Neural cell (in vitro differentiated cells): ENCODE results near the gene PGLYRP1. TPM values are rescaled to one million over a fixed set of nuclear protein-coding genes. Genes with fewer than 3 reads are reported as not detected.

ENCODE experiments used
- H2AFZ ChIP-seq: fragments of 200-600, 300-800 bp; sonication (generic), shearing (Covaris generic); 2 replicates; pipeline ENCODE4 v1.6.0; 2014; ENCODE audit warnings: low read depth, mild to moderate bottlenecking, antibody characterized with exemption, low read length, moderate library complexity
- H3F3A ChIP-seq: fragments of 200-600 bp; shearing (Covaris generic); 2 replicates; pipeline ENCODE4 v1.6.1; 2016; ENCODE audit warnings: mild to moderate bottlenecking, moderate library complexity, mixed read lengths, antibody characterized with exemption, low read length; ENCODE audit not compliant: insufficient read depth, poor library complexity, severe bottlenecking
- H3K27ac ChIP-seq: fragments of 200-600, 300-800 bp; sonication (generic), shearing (Covaris generic); 2 replicates; pipeline ENCODE4 v1.5.1; 2014; ENCODE audit warnings: mild to moderate bottlenecking, low read length, moderate library complexity
- H3K27me3 ChIP-seq: fragments of 300-800, 200-600 bp; sonication (generic), shearing (Covaris generic); 2 replicates; pipeline ENCODE4 v1.6.0; 2014; ENCODE audit warnings: mild to moderate bottlenecking, low read depth, low read length, moderate library complexity; ENCODE audit not compliant: insufficient read depth
- H3K36me3 ChIP-seq: fragments of 300-800, 200-600 bp; sonication (generic), shearing (Covaris generic); 2 replicates; pipeline ENCODE4 v1.5.1; 2014; ENCODE audit warnings: mild to moderate bottlenecking, antibody characterized with exemption, low read length, moderate library complexity; ENCODE audit not compliant: insufficient read depth
- H3K4me2 ChIP-seq: fragments of 300-800, 200-600 bp; sonication (generic), shearing (Covaris generic); 2 replicates; pipeline ENCODE4 v1.6.0; 2014; ENCODE audit warnings: mild to moderate bottlenecking, low read length
- H3K4me3 ChIP-seq: fragments of 300-800, 200-600 bp; sonication (generic), shearing (Covaris generic); 2 replicates; pipeline ENCODE4 v1.5.1; 2014; ENCODE audit warnings: mild to moderate bottlenecking, low read length, moderate library complexity
- H3K79me2 ChIP-seq: fragments of 200-600 bp; shearing (Covaris generic); replicated peaks from 2 replicates; pipeline ENCODE4 v1.6.0; 2014; ENCODE audit warnings: mild to moderate bottlenecking, low read length, moderate library complexity; ENCODE audit not compliant: insufficient read depth
- H3K9ac ChIP-seq: fragments of 300-800, 200-600 bp; sonication (generic), shearing (Covaris generic); 2 replicates; pipeline ENCODE4 v1.6.1; 2016; ENCODE audit warnings: mild to moderate bottlenecking, low read length, mixed read lengths
- H3K9me2 ChIP-seq: fragments of 200-600 bp; shearing (Covaris generic); 2 replicates; pipeline ENCODE4 v1.6.1; 2016; ENCODE audit warnings: mild to moderate bottlenecking, low read length, mixed read lengths; ENCODE audit not compliant: insufficient read depth
- H3K9me3 ChIP-seq: fragments of 200-600, 300-800 bp; sonication (generic), shearing (Covaris generic); 2 replicates; pipeline ENCODE4 v1.6.1; 2016; ENCODE audit warnings: mild to moderate bottlenecking, mixed run types, low read length, moderate library complexity, mixed read lengths
- H4K20me1 ChIP-seq: fragments of 200-600 bp; shearing (Covaris generic); 2 replicates; pipeline ENCODE4 v1.6.1; 2016; ENCODE audit warnings: mild to moderate bottlenecking, mixed run types; ENCODE audit not compliant: insufficient read depth
- EP300 ChIP-seq: fragments of 450-650 bp; conservative IDR thresholded peaks from 2 replicates; pipeline ENCODE4 v1.6.1; 2014; ENCODE audit warnings: antibody characterized with exemption, mild to moderate bottlenecking, moderate library complexity; ENCODE audit not compliant: poor library complexity, severe bottlenecking
- EZH2 ChIP-seq: fragments of 200-600, 300-800 bp; shearing (Covaris generic), sonication (generic); IDR thresholded peaks from 2 replicates; pipeline ENCODE4 v1.6.1; 2014; ENCODE audit warnings: antibody characterized with exemption, low read length, borderline replicate concordance, mild to moderate bottlenecking; ENCODE audit not compliant: insufficient read depth, poor library complexity, severe bottlenecking
- MXI1 ChIP-seq: fragments of 450-650 bp; conservative IDR thresholded peaks from 2 replicates; pipeline ENCODE4 v1.6.1; 2014; ENCODE audit warnings: antibody characterized with exemption, mild to moderate bottlenecking; ENCODE audit not compliant: poor library complexity, severe bottlenecking
- POLR2AphosphoS5 ChIP-seq: IDR thresholded peaks from 2 replicates; pipeline ENCODE4 v1.6.1; 2012
- RAD21 ChIP-seq: fragments of 450-650 bp; conservative IDR thresholded peaks from 2 replicates; pipeline ENCODE4 v1.6.1; 2014; ENCODE audit warnings: antibody characterized with exemption, mild to moderate bottlenecking, moderate library complexity
- REST ChIP-seq: IDR thresholded peaks from 2 replicates; pipeline ENCODE4 v1.6.1; 2012; ENCODE audit warnings: borderline replicate concordance
- SMC3 ChIP-seq: fragments of 450-650 bp; conservative IDR thresholded peaks from 2 replicates; pipeline ENCODE4 v1.6.1; 2014; ENCODE audit warnings: antibody characterized with exemption, mild to moderate bottlenecking, moderate library complexity; ENCODE audit not compliant: poor library complexity
- TAF1 ChIP-seq: IDR thresholded peaks from 2 replicates; pipeline ENCODE4 v1.6.1; 2012; ENCODE audit warnings: low read depth
- polyA plus RNA-seq: library from polyadenylated mRNA; depleted of rRNA; stranded (reverse); fragments of >200 nt; gene quantifications from 2 replicates; pipeline ENCODE4 v1.2.3, GENCODE V29; 2014
- TF ChIP-seq, protein P1 (sequence below): fragments of 450-650 bp; IDR thresholded peaks from 2 replicates; pipeline ENCODE4 v1.5.1; 2014; ENCODE audit warnings: antibody characterized with exemption, mild to moderate bottlenecking, moderate library complexity; ENCODE audit not compliant: poor library complexity, severe bottlenecking

PGLYRP1 gene
- polyA plus RNA-seq, 1 donor from 2014 or later, result not detected

DNA sequence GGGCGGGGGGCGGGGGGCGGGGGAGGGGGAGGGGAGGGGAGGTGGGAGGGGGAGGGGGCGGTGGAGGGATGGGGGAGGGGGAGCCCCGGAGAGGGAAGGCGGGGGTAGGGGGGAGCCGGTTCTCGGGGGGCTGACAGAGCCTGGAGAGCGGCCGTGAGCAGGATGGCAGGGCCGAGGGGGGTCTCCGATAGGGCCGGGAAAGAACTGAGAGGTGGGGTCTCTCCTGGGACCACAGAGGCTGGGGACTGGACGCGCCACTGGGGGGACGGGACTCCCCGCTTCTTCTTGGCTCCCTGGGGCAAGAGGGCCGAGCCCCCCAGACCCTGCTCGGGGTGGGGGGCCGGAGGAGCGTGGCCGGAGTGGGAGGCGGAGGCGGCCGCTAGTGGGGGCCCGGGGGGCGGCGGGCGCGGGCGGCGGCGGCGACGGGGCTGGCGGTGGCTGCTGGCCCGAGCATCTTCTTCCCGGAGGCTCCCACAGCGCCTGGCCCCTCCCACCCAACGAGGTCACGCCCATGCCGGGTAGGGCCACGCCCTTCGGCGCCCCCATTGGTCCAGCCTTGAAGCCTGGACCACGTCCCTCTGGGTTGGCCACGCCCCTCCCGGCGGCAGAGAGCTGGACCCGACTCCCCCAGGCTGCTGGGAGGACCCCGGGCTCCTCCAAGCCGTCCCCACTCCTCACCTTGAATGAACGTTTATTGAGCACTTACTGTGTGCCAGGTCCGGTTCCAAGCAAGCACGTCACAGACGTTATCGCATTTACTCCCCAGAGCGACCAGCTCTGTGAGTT is 49.1 kb downstream of the PGLYRP1 start, which contains the start of gene NOVA2 (continued):
- peak; percentile 41 for TF ChIP-seq REST
- TF ChIP-seq MXI1, result peak; percentile 44
- peak; percentile 37 for TF ChIP-seq SMC3

- Histone ChIP-seq H3K27ac (peak overlapping the region; percentile 92), H3F3A (no peaks in the 10 kb centered on the region), H3K9me3 (no peaks in the 10 kb centered on the region), H3K9ac (peak overlapping the region; percentile 98), H3K4me3 (peak overlapping the region; percentile 71), H2AFZ (no peak overlapping the region), H3K9me2 (no peaks in the 10 kb centered on the region), H4K20me1 (peaks cover 6% of the 10 kb centered on the region), H3K79me2 (peaks cover 66% of the 10 kb centered on the region), H3K4me2 (peak overlapping the region; percentile 52), H3K27me3 (no peaks in the 10 kb centered on the region), H3K36me3 (no peaks in the 10 kb centered on the region)
- TF ChIP-seq, protein P1, sequence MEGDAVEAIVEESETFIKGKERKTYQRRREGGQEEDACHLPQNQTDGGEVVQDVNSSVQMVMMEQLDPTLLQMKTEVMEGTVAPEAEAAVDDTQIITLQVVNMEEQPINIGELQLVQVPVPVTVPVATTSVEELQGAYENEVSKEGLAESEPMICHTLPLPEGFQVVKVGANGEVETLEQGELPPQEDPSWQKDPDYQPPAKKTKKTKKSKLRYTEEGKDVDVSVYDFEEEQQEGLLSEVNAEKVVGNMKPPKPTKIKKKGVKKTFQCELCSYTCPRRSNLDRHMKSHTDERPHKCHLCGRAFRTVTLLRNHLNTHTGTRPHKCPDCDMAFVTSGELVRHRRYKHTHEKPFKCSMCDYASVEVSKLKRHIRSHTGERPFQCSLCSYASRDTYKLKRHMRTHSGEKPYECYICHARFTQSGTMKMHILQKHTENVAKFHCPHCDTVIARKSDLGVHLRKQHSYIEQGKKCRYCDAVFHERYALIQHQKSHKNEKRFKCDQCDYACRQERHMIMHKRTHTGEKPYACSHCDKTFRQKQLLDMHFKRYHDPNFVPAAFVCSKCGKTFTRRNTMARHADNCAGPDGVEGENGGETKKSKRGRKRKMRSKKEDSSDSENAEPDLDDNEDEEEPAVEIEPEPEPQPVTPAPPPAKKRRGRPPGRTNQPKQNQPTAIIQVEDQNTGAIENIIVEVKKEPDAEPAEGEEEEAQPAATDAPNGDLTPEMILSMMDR, result no peak
- TF ChIP-seq REST (no peak), EZH2 (no peak), MXI1 (no peak), POLR2AphosphoS5 (no peak), TAF1 (no peak), EP300 (no peak), RAD21 (no peak), SMC3 (no peak)
Measured at GRCh38 chr19:45972947-45973540, 49.8 kb downstream of the PGLYRP1 start.
